ENCODE results near the gene CRAT. TPM values are rescaled to one million over a fixed set of nuclear protein-coding genes. Genes with fewer than 3 reads are reported as not detected.

The CRAT gene
- total RNA-seq, 1 donor from 2014 or later = 26.4 TPM

- Mint-ChIP-seq H3K4me1 (peaks cover 22% of the 10 kb centered on the region), H3K4me3 (no peak overlapping the region), H3K27ac (no peak overlapping the region), H3K36me3 (peaks cover 3% of the 10 kb centered on the region), H3K27me3 (ENCODE audit: low read depth) (no peaks in the 10 kb centered on the region), H3K9me3 (no peaks in the 10 kb centered on the region)
- TF ChIP-seq CTCF (IDR thresholded peaks at IDR 0.05; ENCODE audit: unreplicated experiment) = no peak
- DNase-seq (ENCODE audit: low spot score in 2 of 2, unreplicated experiment in 2 of 2) = no peak
Measured at GRCh38 chr9:129105857-129106694, 4.5 kb downstream of the CRAT start.

- no peak overlapping the region for H3K4me3 Mint-ChIP-seq
- DNase-seq (ENCODE audit: low spot score in 2 of 2, unreplicated experiment in 2 of 2) = no peak
- H3K9me3 Mint-ChIP-seq = no peaks in the 10 kb centered on the region
- no peak overlapping the region for H3K27ac Mint-ChIP-seq
- TF ChIP-seq CTCF (IDR thresholded peaks at IDR 0.05; ENCODE audit: unreplicated experiment) = no peak
- H3K4me1 Mint-ChIP-seq = peaks cover 13% of the 10 kb centered on the region
- no peaks in the 10 kb centered on the region for H3K27me3 Mint-ChIP-seq (ENCODE audit: low read depth)
- H3K36me3 Mint-ChIP-seq = peaks cover 3% of the 10 kb centered on the region
Measured at GRCh38 chr9:129104051-129104450, 6.5 kb downstream of the CRAT start.

GRCh38 chr9:129103595-129103965 is 7.0 kb downstream of the CRAT start:
- no peak for DNase-seq (ENCODE audit: low spot score in 2 of 2, unreplicated experiment in 2 of 2)
- TF ChIP-seq CTCF (IDR thresholded peaks at IDR 0.05; ENCODE audit: unreplicated experiment) = no peak
- H3K9me3 Mint-ChIP-seq = no peaks in the 10 kb centered on the region
- H3K4me3 Mint-ChIP-seq = no peak overlapping the region
- peaks cover 8% of the 10 kb centered on the region for H3K4me1 Mint-ChIP-seq
- H3K27me3 Mint-ChIP-seq (ENCODE audit: low read depth) = no peaks in the 10 kb centered on the region
- H3K36me3 Mint-ChIP-seq = peaks cover 3% of the 10 kb centered on the region
- no peak overlapping the region for H3K27ac Mint-ChIP-seq

GRCh38 chr9:129102791-129103594 is 7.6 kb downstream of the CRAT start:
- H3K9me3 Mint-ChIP-seq = no peaks in the 10 kb centered on the region
- no peak overlapping the region for H3K27ac Mint-ChIP-seq
- TF ChIP-seq CTCF (IDR thresholded peaks at IDR 0.05; ENCODE audit: unreplicated experiment) = peak; percentile 29
- peaks cover 4% of the 10 kb centered on the region for H3K4me1 Mint-ChIP-seq
- H3K27me3 Mint-ChIP-seq (ENCODE audit: low read depth) = no peaks in the 10 kb centered on the region
- DNase-seq (ENCODE audit: low spot score in 2 of 2, unreplicated experiment in 2 of 2) = no peak
- no peak overlapping the region for H3K4me3 Mint-ChIP-seq
- H3K36me3 Mint-ChIP-seq = peaks cover 3% of the 10 kb centered on the region

- Mint-ChIP-seq H3K36me3 (peaks cover 3% of the 10 kb centered on the region), H3K27ac (no peak overlapping the region), H3K27me3 (ENCODE audit: low read depth) (no peaks in the 10 kb centered on the region), H3K4me1 (peaks cover 4% of the 10 kb centered on the region), H3K4me3 (no peak overlapping the region), H3K9me3 (no peaks in the 10 kb centered on the region)
- no peak for TF ChIP-seq CTCF (IDR thresholded peaks at IDR 0.05; ENCODE audit: unreplicated experiment)
- no peak for DNase-seq (ENCODE audit: low spot score in 2 of 2, unreplicated experiment in 2 of 2)
Measured at GRCh38 chr9:129102095-129102525, 8.5 kb downstream of the CRAT start.

Measured in mesothelial cell of epicardium (in vitro differentiated cells).